C4-2B (cell line): ENCODE data around the gene UBE2A.

Source experiments
- H3K27ac ChIP-seq: fragments of 450-650 bp; 2 replicates; pipeline ENCODE4 v1.5.1; 2017
- CTCF ChIP-seq: fragments of 450-650 bp; conservative IDR thresholded peaks from 2 replicates; pipeline ENCODE4 v1.5.1; 2017; ENCODE audit warnings: mild to moderate bottlenecking
- ZFX ChIP-seq: fragments of 450-650 bp; IDR thresholded peaks from 2 replicates; pipeline ENCODE4 v1.6.1; 2017

UBE2A gene

DNA sequence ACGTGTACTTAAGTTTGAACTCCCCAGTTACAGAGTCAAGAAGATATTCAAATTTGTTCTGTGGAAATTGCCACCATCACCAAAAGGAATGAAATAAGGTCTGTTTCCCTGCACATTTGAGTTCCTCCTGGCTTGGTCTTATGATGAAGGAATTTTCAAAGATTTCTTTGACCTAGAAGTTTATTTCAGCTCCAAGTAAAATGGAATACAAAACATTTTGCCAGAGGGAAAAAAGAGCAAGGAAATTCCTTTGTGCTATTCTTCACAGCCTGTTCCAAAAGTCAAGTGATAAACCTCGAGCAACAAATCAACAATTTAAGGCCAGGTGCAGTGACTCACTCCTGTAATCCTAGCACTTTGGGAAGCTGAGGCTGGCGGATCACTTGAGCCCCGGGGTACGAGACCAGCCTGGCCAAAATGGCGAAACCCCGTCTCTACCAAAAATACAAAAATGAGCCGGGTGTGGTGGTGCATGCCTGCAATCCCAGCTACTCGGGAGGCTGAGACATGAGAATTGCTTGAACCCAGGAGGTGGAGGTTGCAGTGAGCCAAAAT is 28.4 kb downstream of the UBE2A start:
- no peak overlapping the region for H3K27ac ChIP-seq
- TF ChIP-seq CTCF (no peak), ZFX (no peak)

- TF ChIP-seq CTCF: no peak
- TF ChIP-seq ZFX: no peak
- peak overlapping the region; percentile 93 for H3K27ac ChIP-seq
Measured at GRCh38 chrX:119604766-119605463, 30.6 kb downstream of the UBE2A start.

DNA sequence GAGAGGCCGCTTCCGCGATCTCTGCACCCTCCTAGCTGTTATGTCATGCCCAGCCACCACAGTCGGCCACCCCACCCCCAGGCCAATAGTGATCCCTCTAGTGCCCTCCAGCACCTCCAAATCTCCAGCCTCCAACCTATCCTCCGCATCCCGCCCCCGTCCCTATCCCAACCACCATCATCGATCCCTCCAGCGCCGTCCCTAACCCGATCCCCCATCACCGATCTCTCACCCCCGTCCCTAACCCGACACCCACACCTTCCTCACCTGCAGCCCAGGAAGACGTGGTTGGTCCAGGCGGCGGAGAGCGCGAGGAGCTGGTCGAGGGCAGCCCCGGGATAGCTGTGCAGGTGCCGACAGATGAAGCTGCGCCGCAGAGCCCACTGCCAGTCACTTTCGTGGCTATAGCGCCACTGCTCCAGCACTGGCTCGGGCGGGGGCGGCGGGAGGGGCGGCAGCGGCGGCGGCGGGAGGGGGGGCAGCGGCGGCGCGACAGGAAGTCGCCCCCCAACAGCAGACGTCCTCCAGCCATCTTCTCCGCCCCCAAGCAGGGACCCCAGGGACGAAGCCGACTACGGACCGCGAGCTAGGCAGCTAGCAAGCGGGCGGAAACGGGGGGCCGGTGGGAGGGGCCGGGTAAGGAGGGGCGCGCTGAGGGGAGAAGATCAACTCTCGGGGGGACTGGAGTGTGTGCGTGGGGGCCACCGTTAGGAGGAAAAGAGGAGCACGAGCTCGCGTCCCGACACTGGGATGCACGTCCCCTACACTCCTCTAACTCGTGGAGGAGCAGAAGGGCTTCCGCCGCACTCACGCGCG is 31.3 kb downstream of the UBE2A start:
- TF ChIP-seq ZFX (no peak), CTCF (no peak)
- peak overlapping the region; percentile 93 for H3K27ac ChIP-seq

DNA sequence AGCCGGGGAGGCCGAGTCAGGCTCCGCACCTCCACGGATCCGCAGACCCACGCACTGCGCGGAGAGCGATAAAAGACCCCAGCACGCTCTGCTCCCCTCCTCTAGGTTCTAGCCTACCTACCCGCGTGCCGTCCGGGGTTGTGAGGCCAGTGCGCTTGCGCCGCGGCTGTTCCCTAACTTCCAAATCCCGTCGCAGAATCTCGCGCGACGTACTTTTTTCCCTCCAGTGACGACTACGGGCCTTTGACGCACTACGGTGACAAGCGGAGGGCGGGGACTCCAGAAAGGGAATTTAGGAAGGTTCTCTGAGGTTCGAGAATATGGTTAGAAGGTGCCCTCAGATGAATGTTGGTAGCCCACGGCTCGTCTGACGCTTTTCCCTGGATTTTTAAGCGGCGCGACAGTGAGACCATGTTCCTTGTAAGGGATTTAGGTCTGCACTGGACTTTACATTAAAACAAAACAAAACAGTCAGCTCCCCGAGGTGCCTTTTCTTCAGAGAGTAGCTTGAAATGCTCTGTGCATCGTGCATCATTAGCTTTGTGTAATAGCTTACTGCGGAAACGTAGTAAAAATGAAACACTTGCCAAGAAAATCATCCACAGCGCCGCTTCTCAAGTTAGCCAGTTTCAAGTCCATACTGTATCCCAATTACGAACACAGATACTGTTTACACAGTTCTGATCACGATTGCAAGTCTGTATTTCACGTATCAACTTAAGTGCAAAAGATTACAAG is 32.1 kb downstream of the UBE2A start, which contains the start of gene NKRF:
TSS of gene NKRF (minus strand) at position 145 of the 738 bp plus-strand sequence.
- TF ChIP-seq CTCF: no peak
- no peak for TF ChIP-seq ZFX
- peak within 1 kb of the TSS; percentile 93 for H3K27ac ChIP-seq

GRCh38 chrX:119607018-119607389 is 32.6 kb downstream of the UBE2A start:
- no peak for TF ChIP-seq CTCF
- no peak for TF ChIP-seq ZFX
- peak overlapping the region; percentile 93; the same call in 1 of the 2 replicates for H3K27ac ChIP-seq

GRCh38 chrX:119614776-119615175 is 40.4 kb downstream of the UBE2A start:
- H3K27ac ChIP-seq: no peak overlapping the region
- no peak for TF ChIP-seq CTCF
- TF ChIP-seq ZFX: no peak
